Measurements from ENCODE around the gene LCAT. TPM values are rescaled to one million over a fixed set of nuclear protein-coding genes. Genes with fewer than 3 reads are reported as not detected.
A peak's percentile ranks its signal among the peaks of the same experiment; 100 is the strongest.

LCAT gene
- polyA plus RNA-seq (2012; ENCODE audit: missing spikeins): 11.3 TPM

DNA sequence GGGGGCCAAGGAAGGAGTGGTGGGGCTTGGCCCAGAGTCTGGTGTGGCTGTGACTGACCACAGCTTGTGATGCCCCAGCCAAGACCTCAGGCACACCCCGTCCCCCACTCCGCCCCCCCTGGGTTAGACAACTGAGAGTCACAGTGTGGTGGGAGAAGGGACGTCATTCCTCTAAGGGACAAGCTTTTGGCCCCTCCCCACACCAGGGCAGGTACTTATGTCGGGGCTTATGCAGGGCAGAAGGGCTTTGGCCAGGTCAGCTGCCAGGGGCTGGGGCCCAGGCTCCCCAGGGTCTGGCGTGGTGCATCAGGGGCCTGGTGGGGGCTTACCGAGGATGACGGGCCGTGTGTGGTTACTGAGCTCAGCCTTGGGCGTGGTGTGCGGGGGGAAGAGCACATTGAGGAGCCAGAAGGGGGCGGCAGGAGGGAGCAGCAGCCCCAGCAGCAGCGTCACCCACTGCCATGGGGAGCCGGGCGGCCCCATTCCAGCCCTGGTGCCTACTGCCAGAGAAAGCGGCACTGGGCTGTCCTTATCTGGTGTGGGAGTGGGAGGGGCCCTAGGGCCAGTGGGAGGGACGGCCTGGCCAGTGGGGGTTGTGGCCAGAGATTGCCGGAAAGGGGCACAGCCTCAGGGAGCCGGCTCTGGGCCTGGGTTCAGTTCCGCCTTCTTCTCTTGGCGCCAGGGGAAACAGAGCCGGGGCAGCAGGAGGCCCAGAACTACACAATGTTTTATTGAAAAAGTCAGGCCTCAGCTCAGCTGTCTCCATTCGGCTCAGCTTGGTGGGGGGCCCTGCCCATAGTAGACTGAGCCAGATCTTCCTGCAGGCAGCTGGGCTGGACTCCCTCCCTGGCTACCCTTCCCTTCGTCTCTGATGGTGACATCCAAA, at the start of gene LCAT:
TSS of gene LCAT (minus strand) at position 502 of the 886 bp plus-strand sequence. CDS start at position 483, 19 bp downstream.
- FAIRE-seq (no peak), DNase-seq (ENCODE audit: insufficient read length) (no peak)
- TF ChIP-seq TAF1 (IDR thresholded peaks at IDR 0.05; ENCODE audit: borderline replicate concordance, low read depth, low read length): no peak
- TF ChIP-seq POLR2AphosphoS5 (IDR thresholded peaks at IDR 0.05; ENCODE audit: low read depth, low read length): no peak
- no peak for TF ChIP-seq POLR2A (IDR thresholded peaks at IDR 0.05; ENCODE audit: low read depth, low read length)

GRCh38 chr16:67993207-67994039, 49.5 kb upstream of the LCAT start:
- peak; percentile 82 for DNase-seq (ENCODE audit: insufficient read length)
- TF ChIP-seq POLR2AphosphoS5 (IDR thresholded peaks at IDR 0.05; ENCODE audit: low read depth, low read length) (no peak), TAF1 (IDR thresholded peaks at IDR 0.05; ENCODE audit: borderline replicate concordance, low read depth, low read length) (0 out of 2 replicates have a peak, but pooled peaks have one; percentile 19), POLR2A (IDR thresholded peaks at IDR 0.05; ENCODE audit: low read depth, low read length) (no peak)
- FAIRE-seq: peak; percentile 80

DNA sequence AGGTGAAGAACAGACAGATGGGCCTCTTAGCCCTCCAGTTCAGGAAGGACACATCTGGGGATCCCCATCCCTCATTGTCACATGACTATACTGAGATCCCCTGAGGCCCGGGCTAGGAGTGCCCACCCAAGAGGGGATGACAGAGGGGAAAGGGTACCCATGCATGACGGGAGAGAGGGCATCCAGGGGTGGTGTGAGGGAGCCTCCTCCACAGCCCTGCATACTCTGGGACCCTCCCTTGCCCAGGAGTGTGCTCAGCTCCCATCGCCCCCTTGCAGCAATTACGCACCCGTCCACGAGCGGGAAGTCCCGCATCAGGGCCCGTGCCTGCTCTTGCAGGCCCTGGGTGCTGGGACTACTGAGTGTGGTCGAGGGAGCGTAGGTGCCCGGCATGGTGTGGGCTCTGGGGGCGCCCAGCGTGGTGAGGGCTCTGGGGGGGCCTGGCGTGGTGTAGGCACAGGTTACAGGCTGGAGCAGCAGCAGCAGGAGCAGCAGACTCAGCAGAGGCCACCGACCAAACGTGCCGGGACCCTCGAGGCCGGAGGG, 48.8 kb upstream of the LCAT start:
- FAIRE-seq: no peak
- DNase-seq (ENCODE audit: insufficient read length): no peak
- TF ChIP-seq POLR2AphosphoS5 (IDR thresholded peaks at IDR 0.05; ENCODE audit: low read depth, low read length): no peak
- no peak for TF ChIP-seq TAF1 (IDR thresholded peaks at IDR 0.05; ENCODE audit: borderline replicate concordance, low read depth, low read length)
- no peak for TF ChIP-seq POLR2A (IDR thresholded peaks at IDR 0.05; ENCODE audit: low read depth, low read length)

- TF ChIP-seq POLR2A (IDR thresholded peaks at IDR 0.05; ENCODE audit: low read depth, low read length) (no peak), POLR2AphosphoS5 (IDR thresholded peaks at IDR 0.05; ENCODE audit: low read depth, low read length) (no peak), TAF1 (IDR thresholded peaks at IDR 0.05; ENCODE audit: borderline replicate concordance, low read depth, low read length) (no peak)
- DNase-seq (ENCODE audit: insufficient read length) (no peak), FAIRE-seq (no peak)
These were observed 46.1 kb upstream of the LCAT start for GRCh38 chr16:67990018-67990386.

GRCh38 chr16:67989322-67990017, 45.5 kb upstream of the LCAT start:
- TF ChIP-seq POLR2A (IDR thresholded peaks at IDR 0.05; ENCODE audit: low read depth, low read length) (no peak), TAF1 (IDR thresholded peaks at IDR 0.05; ENCODE audit: borderline replicate concordance, low read depth, low read length) (no peak), POLR2AphosphoS5 (IDR thresholded peaks at IDR 0.05; ENCODE audit: low read depth, low read length) (no peak)
- FAIRE-seq (peak; percentile 74), DNase-seq (ENCODE audit: insufficient read length) (no peak)

- DNase-seq (ENCODE audit: insufficient read length): no peak
- TF ChIP-seq POLR2A (IDR thresholded peaks at IDR 0.05; ENCODE audit: low read depth, low read length): no peak
- TF ChIP-seq TAF1 (IDR thresholded peaks at IDR 0.05; ENCODE audit: borderline replicate concordance, low read depth, low read length): no peak
- no peak for TF ChIP-seq POLR2AphosphoS5 (IDR thresholded peaks at IDR 0.05; ENCODE audit: low read depth, low read length)
- FAIRE-seq: no peak
These were observed 44.8 kb upstream of the LCAT start for GRCh38 chr16:67988675-67989074.

DNA sequence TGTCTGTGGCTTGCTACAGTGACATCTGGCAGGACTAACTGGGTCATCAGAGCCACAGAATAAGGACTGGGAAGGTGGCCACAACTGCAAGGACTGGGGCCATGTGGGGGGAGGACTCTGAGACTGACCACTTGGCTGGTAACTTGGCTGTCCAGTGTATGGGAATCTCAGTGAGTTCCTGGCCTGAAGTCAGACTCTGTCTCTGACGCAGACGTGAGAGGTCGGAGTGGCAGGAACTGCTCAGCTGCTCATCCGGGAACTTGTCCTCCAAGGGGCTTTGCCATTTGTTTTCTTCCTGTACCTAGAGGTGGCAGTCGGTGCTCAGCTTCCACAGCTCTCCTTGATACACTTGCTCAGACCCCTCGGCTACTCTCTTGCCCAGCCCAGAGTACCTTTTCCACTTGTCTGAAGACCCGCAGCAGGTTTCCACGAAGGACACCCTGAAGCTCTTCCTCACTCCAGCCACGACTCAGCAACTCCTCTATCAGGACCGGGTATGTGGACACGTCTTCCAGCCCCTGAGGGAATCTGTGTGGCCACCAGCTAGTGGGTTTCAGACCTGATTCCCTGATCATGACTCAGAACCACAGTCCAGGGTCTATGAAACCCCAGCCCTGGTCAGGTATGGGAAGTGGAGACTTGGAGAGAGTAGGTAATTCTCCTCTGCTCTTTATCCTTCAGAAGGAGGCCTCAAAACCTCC, 43.7 kb upstream of the LCAT start:
- no peak for FAIRE-seq
- no peak for TF ChIP-seq TAF1 (IDR thresholded peaks at IDR 0.05; ENCODE audit: borderline replicate concordance, low read depth, low read length)
- no peak for TF ChIP-seq POLR2A (IDR thresholded peaks at IDR 0.05; ENCODE audit: low read depth, low read length)
- no peak for TF ChIP-seq POLR2AphosphoS5 (IDR thresholded peaks at IDR 0.05; ENCODE audit: low read depth, low read length)
- no peak for DNase-seq (ENCODE audit: insufficient read length)

- FAIRE-seq: no peak
- no peak for DNase-seq (ENCODE audit: insufficient read length)
- TF ChIP-seq POLR2AphosphoS5 (IDR thresholded peaks at IDR 0.05; ENCODE audit: low read depth, low read length) (no peak), TAF1 (IDR thresholded peaks at IDR 0.05; ENCODE audit: borderline replicate concordance, low read depth, low read length) (no peak), POLR2A (IDR thresholded peaks at IDR 0.05; ENCODE audit: low read depth, low read length) (no peak)
These were observed 43.0 kb upstream of the LCAT start for GRCh38 chr16:67986949-67987348.

- DNase-seq (ENCODE audit: insufficient read length): no peak
- FAIRE-seq: no peak
These were observed 38.2 kb upstream of the LCAT start for GRCh38 chr16:67982011-67982696.

More at GRCh38 chr16:67982011-67982696, 38.2 kb upstream of the LCAT start:
- TF ChIP-seq TAF1 (IDR thresholded peaks at IDR 0.05; ENCODE audit: borderline replicate concordance, low read depth, low read length) (no peak), POLR2AphosphoS5 (IDR thresholded peaks at IDR 0.05; ENCODE audit: low read depth, low read length) (no peak), POLR2A (IDR thresholded peaks at IDR 0.05; ENCODE audit: low read depth, low read length) (no peak)
